Mammary epithelial cell (primary cell): ENCODE results near the gene SEMA3C.

Experiments used
- EZH2 ChIP-seq: IDR thresholded peaks from 2 replicates; pipeline ENCODE4 v1.6.1; 2012; ENCODE audit warnings: low read length, inconsistent platforms, borderline replicate concordance
- TF ChIP-seq, protein P1 (sequence below), 2 donors: IDR thresholded peaks in 1 of 2; conservative IDR thresholded peaks in 1 of 2; 2 replicates each; pipeline ENCODE4 v1.5.1; 2011 to 2012; ENCODE audit warnings: inconsistent platforms in 2 of 2, low read length in 2 of 2, mild to moderate bottlenecking in 2 of 2, control low read depth in 1 of 2, low read depth in 1 of 2; ENCODE audit not compliant: insufficient read depth in 1 of 2; ENCODE audit errors: extremely low read depth in 1 of 2

DNA sequence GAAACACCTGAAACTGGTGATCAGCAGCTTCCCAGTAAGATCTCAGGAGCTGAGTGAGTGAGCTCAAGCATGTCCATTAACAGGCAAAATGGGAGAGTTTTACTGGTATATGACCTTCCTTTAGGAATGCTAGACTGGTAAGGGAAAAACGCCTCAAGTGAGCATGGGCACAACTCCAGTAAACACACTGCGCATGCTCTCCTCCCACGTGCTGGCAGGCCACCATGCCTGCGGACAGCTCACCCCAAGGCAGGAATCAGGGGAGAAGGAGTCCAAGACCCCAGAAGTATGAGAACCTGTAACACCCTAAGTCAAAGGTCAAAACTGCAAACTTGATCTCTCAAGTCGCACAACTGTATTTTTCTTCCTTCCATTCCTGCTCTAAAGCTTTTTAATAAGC, 152.1 kb downstream of the SEMA3C start:
- TF ChIP-seq, protein P1, sequence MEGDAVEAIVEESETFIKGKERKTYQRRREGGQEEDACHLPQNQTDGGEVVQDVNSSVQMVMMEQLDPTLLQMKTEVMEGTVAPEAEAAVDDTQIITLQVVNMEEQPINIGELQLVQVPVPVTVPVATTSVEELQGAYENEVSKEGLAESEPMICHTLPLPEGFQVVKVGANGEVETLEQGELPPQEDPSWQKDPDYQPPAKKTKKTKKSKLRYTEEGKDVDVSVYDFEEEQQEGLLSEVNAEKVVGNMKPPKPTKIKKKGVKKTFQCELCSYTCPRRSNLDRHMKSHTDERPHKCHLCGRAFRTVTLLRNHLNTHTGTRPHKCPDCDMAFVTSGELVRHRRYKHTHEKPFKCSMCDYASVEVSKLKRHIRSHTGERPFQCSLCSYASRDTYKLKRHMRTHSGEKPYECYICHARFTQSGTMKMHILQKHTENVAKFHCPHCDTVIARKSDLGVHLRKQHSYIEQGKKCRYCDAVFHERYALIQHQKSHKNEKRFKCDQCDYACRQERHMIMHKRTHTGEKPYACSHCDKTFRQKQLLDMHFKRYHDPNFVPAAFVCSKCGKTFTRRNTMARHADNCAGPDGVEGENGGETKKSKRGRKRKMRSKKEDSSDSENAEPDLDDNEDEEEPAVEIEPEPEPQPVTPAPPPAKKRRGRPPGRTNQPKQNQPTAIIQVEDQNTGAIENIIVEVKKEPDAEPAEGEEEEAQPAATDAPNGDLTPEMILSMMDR (conservative IDR thresholded peaks at IDR 0.05 in 1 of 2, IDR thresholded peaks at IDR 0.05 in 1 of 2; ENCODE audit: extremely low read depth in 1 of 2, insufficient read depth in 1 of 2, low read depth in 1 of 2, low read length in 2 of 2): no peak
- TF ChIP-seq EZH2: no peak
